Mucosa of stomach (tissue), 1 donor: ENCODE measurements around the gene RIN1.
"Not testable (repeated sequence)": the region's sequence is repeated elsewhere in the genome, so short reads cannot be mapped to it uniquely, and the experiment has no call there.

Experiments used
- H3K27me3 ChIP-seq: one replicate; pipeline ENCODE4 v1.7.0; 2013; ENCODE audit warnings: mild to moderate bottlenecking, low read length; ENCODE audit not compliant: control insufficient read depth, insufficient read depth
- H3K36me3 ChIP-seq: one replicate; pipeline ENCODE4 v1.7.0; 2013; ENCODE audit warnings: low read length; ENCODE audit not compliant: control insufficient read depth, insufficient read depth
- H3K4me1 ChIP-seq: one replicate; pipeline ENCODE4 v1.7.0; 2013; ENCODE audit warnings: mild to moderate bottlenecking, low read length; ENCODE audit not compliant: control insufficient read depth, insufficient read depth
- H3K4me3 ChIP-seq: one replicate; pipeline ENCODE4 v1.7.0; 2013; ENCODE audit warnings: low read length
- H3K9ac ChIP-seq: one replicate; pipeline ENCODE4 v1.7.0; 2013; ENCODE audit warnings: mild to moderate bottlenecking, low read length, moderate library complexity
- H3K9me3 ChIP-seq: one replicate; pipeline ENCODE4 v1.7.0; 2013; ENCODE audit warnings: mild to moderate bottlenecking, low read length, moderate library complexity; ENCODE audit not compliant: control insufficient read depth
- donor health status: Pancreatic carcinoma.

The RIN1 gene

DNA sequence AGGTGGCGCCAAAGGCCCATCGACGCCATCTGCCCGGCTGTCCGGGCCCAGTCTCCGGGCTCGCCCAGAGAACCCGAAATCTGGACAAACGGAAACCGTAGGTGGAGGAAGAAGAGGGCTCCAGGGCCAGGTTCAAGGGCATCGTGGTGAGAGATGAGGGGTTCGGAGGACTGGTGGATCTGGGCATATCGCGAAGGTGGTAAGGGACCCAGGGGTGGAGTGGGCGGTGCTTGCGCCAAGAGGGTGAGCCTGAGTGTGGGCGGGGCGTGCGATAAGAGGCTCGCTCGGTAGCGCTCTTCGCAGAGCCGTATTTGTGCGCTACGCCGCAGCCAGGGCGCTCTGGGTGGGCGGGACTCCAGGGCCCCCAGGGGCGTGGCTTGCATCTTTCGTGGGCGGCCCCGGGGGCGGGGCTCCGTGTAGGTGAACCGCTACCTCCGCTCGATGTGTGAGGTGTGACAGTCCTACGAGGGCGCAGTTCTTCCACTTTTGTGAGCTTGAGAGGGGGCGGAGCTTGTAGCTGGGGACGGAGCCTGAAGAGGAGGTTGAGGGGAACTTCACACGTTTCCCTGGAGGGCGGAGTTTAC lies 24.2 kb downstream of the RIN1 start:
- Histone ChIP-seq H3K9ac (peak overlapping the region; percentile 46), H3K36me3 (no peaks in the 10 kb centered on the region), H3K4me1 (peaks cover 10% of the 10 kb centered on the region), H3K27me3 (no peaks in the 10 kb centered on the region), H3K9me3 (no peaks in the 10 kb centered on the region), H3K4me3 (peak overlapping the region; percentile 43)

DNA sequence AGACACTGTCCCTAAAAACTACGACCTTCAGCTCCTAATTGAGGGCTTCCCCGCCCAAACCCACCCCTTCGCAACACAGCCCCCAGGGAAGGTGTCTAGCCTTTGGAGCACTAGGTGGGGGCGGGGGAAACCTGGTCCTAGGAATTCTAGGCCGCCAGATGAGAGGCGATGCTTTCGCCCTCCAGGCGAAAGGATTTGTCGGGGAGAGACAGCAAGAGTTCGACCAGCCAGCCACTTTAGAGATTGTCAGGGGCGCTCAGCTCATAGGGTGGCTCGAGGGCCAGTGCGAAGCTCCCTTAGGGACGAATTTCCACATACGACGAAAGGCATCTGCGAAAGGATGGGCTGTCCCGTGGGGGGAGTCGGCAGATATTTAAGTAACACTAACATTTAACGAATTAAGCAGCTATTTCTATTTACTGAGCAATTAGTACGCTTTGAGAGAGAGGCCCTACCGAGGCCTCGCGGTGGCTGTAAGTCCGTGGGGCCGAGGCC lies 24.7 kb downstream of the RIN1 start:
- Histone ChIP-seq H3K9ac (peak overlapping the region; percentile 46), H3K27me3 (no peaks in the 10 kb centered on the region), H3K4me3 (peak overlapping the region; percentile 43), H3K9me3 (no peaks in the 10 kb centered on the region), H3K4me1 (peaks cover 10% of the 10 kb centered on the region), H3K36me3 (no peaks in the 10 kb centered on the region)

DNA sequence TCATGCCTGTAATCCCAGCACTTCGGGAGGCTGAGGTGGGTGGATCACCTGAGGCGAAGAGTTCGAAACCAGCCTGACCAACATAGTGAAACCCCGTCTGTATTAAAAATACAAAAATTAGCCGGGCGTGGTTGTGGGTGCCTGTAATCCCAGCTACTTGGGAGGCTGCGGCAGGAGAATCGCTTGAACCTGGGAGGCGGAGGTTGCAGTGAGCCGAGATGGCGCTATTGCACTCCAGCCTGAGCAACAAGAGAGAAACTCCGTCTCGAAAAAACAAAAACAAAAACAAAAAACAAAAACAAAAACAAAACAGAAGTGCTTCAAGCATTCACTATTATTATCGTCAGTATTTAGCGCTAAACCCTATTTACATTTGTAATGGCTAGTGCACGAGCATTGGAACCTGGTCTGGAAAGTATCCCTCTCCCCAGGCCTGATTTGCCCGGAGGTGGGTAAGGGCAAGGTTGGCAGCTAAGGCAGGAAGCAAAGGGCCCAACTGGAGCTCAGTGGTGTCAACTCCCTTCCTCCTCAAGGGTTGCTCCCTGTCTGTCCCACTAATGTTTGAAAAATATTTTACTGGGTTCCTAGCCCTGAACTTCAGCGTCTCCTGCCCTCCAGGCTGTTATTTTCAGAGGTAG lies 25.3 kb downstream of the RIN1 start:
- not testable (repeated sequence) for H3K9ac ChIP-seq

DNA sequence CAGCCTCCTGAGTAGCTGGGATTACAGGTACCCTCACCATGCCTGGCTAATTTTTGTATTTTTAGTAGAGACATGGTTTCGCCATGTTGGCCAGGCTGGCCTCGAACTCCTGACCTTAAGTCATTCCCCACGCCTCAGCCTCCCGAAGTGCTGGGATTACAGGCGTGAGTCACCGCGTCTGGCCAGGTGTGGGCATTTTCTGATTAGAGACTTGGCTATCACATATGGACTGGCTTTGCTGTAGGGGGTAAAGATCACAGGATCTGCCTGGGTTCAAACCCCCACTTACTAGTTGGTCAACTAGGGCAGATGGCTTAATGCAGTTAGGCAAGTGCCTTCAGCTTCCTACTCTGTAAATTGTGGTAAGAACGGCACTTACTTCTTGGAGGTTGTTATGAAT lies 25.9 kb downstream of the RIN1 start:
- H3K27me3 ChIP-seq, result no peaks in the 10 kb centered on the region
- no peaks in the 10 kb centered on the region for H3K9me3 ChIP-seq
- peaks cover 10% of the 10 kb centered on the region for H3K4me1 ChIP-seq

More for the DNA sequence above, 25.3 kb downstream of the RIN1 start:
- H3K4me1 ChIP-seq, result peaks cover 10% of the 10 kb centered on the region
- H3K27me3 ChIP-seq, H3K9me3 ChIP-seq, H3K36me3 ChIP-seq, H3K4me3 ChIP-seq: not testable (repeated sequence)

DNA sequence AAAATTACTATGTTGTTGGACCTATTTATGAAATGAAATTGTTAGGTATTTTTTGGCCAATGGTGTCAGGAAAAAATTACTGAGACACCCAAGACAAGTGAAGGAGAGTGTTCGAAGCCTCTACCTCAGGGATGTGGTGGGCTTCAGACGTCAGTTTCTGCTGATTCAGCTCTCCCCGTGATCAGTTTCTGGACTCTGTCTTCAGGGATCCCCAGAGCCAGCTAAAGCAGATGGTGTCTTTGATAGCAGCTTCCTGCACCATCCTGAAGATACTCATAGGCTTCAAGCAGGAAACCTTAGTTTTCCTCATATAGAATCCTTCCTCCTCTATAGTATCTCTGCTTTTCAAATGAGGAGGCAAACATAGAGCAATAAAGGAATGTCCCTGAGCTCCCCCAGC lies 26.8 kb downstream of the RIN1 start:
- Histone ChIP-seq H3K27me3 (no peaks in the 10 kb centered on the region), H3K4me1 (peaks cover 10% of the 10 kb centered on the region), H3K9me3 (no peaks in the 10 kb centered on the region), H3K36me3 (no peaks in the 10 kb centered on the region), H3K9ac (no peak overlapping the region), H3K4me3 (no peak overlapping the region)

More for the DNA sequence above, 25.9 kb downstream of the RIN1 start:
- Histone ChIP-seq H3K4me3 (no peak overlapping the region), H3K36me3 (no peaks in the 10 kb centered on the region), H3K9ac (no peak overlapping the region)

DNA sequence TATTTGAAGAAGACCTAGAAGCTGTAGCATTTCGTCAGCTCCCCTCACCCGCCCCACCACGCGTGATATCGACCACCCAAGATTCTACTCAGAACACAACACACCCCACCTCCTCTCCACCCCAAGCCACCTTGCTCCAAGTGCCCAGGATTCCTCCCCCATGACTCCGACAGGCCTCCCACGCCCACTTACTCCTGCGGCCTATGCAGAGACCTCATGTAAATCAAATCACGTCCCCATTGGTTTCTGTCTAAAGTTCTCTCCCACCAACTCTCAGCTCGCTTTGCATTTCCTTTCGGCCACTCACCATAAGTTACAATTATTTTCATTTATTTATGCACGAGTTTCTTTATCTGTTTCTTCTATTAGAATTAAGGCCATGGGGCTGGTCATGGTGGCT lies 33.6 kb downstream of the RIN1 start:
- H3K4me1 ChIP-seq, result no peaks in the 10 kb centered on the region
- H3K27me3 ChIP-seq, result no peaks in the 10 kb centered on the region
- H3K4me3 ChIP-seq, result no peak overlapping the region
- no peaks in the 10 kb centered on the region for H3K9me3 ChIP-seq
- H3K36me3 ChIP-seq, result no peaks in the 10 kb centered on the region
- no peak overlapping the region for H3K9ac ChIP-seq

DNA sequence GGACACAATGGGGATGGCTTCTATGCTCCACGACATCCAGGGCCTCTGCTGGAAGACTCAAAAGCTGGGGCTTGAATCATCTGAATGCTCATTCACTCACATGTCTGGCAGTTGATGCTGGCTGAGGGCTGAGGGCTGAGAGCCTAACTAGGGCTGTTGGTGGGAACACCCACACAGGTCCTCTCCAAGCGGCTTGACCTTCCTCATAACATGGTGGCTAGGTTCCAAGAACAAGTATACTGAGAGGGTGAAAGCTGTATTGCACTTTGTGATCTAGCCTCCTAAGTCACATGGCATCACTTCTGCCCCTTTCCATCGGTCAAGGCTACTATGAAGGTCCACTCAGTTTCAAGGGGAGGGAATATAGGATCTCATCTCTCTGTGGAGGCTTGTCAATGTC lies 37.0 kb downstream of the RIN1 start:
- H3K27me3 ChIP-seq, result no peaks in the 10 kb centered on the region
- H3K9ac ChIP-seq, result no peak overlapping the region
- no peak overlapping the region for H3K4me3 ChIP-seq
- H3K36me3 ChIP-seq, result no peaks in the 10 kb centered on the region
- no peaks in the 10 kb centered on the region for H3K4me1 ChIP-seq
- H3K9me3 ChIP-seq, result no peaks in the 10 kb centered on the region

DNA sequence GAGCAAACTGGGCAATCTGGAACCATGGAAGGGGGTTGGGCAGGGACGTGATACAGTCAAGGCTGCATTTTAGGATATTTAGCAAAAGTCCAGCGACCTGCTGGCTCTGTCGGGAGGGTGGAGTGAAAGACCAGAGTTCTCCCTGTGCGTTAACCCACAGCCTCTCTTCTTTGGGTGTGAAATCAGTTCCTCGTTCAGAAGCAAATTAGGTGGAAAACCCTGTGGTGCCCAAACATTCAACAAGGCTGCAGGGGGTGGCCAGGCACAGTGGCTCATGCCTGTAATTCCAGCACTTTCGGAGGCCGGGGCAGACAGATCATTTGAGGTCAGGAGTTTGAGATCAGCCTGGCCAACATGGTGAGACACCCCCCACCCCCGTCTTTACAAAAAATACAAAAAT lies 38.6 kb downstream of the RIN1 start:
- Histone ChIP-seq H3K4me1 (peaks cover 8% of the 10 kb centered on the region), H3K27me3 (peaks cover 6% of the 10 kb centered on the region), H3K9ac (no peak overlapping the region), H3K4me3 (no peak overlapping the region), H3K36me3 (no peaks in the 10 kb centered on the region), H3K9me3 (no peaks in the 10 kb centered on the region)

DNA sequence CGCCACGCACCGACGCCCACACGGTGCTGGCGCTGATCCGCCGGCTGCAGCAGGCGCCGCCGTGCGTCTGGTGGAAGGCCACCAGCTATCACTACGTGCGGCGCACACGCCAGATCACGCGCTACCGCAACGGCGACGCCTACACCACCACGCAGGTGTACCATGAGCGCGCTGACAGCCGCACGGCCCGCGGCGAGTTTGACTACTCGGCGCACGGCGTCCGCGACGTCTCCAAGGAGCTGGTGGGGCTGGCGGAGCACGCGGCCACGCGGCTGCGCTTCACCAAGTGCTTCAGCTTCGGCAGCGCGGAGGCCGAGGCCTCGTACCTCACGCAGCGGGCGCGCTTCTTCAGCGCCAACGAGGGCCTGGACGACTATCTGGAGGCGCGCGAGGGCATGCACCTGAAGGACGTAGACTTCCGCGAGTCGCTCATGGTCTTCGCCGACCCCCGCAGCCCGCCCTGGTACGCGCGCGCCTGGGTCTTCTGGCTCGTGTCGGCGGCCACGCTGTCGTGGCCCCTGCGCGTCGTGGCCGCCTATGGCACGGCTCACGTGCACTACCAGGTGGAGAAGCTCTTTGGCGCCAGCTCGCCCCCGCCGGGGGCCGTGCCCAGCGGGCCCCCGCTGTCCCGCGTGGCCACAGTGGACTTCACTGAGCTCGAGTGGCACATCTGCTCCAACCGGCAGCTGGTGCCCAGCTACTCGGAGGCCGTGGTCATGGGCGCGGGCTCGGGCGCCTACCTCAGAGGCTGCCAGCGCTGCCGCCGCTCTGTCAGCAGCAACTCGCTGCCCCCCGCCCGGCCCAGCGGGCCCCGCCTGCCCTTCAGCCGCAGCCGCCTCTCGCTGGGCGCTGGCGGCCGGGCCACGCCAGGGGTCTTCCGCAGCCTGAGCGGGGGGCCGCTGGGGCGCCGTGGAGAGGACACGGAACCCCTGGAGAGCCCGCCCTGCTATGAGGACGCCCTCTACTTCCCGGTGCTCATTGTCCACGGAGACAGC lies 41.3 kb downstream of the RIN1 start:
- Histone ChIP-seq H3K4me3 (no peak overlapping the region), H3K27me3 (peaks cover 13% of the 10 kb centered on the region), H3K9ac (no peak overlapping the region), H3K4me1 (peaks cover 21% of the 10 kb centered on the region), H3K36me3 (no peaks in the 10 kb centered on the region), H3K9me3 (no peaks in the 10 kb centered on the region)

DNA sequence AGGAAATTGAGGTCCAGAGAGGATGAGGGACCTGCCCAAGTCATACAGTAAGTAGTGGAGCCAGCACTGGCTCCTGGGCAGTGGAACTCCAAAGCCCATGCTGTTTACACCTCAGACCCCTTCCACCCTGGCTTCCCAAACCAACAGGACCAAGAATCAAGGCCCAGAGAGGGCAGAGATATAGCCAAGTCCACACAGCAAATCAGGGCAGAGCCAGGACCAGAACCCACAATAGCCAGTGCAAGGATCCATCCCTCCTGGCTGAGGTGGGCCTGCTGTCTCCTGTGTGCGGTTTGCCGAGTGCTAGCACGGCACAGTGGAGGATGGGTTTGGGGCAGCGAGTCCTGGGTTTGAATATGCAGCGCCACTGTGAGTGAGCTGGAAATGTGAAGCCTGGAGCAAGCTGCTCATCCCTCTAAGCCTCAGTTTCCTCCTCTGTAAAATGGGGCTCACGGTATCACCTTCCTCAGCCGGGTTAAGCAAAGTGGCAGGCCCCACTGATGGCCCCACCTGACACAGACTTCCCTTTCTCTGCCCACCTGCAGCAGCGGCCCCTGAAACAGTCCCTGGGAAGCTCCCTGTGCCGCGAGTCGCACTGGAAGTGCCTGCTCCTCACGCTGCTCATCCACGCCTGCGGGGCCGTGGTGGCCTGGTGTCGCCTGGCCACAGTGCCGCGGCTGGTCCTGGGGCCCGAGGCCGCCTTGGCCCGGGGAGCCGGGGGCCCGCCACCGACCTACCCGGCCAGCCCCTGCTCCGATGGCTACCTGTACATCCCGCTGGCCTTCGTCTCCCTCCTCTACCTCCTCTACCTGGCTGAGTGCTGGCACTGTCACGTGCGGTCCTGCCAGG lies 42.2 kb downstream of the RIN1 start:
- Histone ChIP-seq H3K27me3 (peaks cover 13% of the 10 kb centered on the region), H3K36me3 (no peaks in the 10 kb centered on the region), H3K9ac (no peak overlapping the region), H3K4me3 (no peak overlapping the region), H3K9me3 (no peaks in the 10 kb centered on the region), H3K4me1 (peaks cover 26% of the 10 kb centered on the region)

DNA sequence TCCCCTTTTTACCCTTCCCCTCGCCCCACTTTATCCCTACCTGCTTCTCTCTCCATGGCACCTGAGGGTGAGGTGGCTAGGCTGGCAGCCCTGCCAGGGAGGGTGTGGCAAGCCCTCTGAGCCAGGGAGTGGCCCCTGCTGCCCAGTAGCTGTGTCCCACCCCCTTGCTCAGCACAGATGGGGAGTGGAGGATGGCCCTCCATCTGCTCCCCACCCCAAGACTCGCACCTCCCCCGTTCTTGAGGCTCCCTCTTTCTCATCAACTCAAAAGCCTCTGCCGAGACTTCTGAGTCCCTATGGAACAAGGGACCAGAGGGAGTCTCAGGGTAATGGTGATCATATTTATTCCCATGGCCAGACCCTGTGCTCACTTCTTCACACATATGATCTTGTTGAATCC lies 42.9 kb downstream of the RIN1 start:
- H3K36me3 ChIP-seq, result no peaks in the 10 kb centered on the region
- peaks cover 13% of the 10 kb centered on the region for H3K27me3 ChIP-seq
- no peak overlapping the region for H3K4me3 ChIP-seq
- H3K4me1 ChIP-seq, result peaks cover 26% of the 10 kb centered on the region
- H3K9me3 ChIP-seq, result no peaks in the 10 kb centered on the region
- no peak overlapping the region for H3K9ac ChIP-seq
